HepG2 (cell line): Measurements from ENCODE around the gene HSD11B1. TPM values are rescaled to one million over a fixed set of nuclear protein-coding genes. Genes with fewer than 3 reads are reported as not detected.
A peak's percentile ranks its signal among the peaks of the same experiment; 100 is the strongest.

ENCODE experiments used
- ATAC-seq: fragments of 200-7000 bp; cut with Tn5 transposase; 3 replicates; pipeline ENCODE4 v1.9.1; 2020; ENCODE audit warnings: mild to moderate bottlenecking, moderate library complexity
- BruUV-seq: library from RNA; stranded (reverse); fragments of 400-500 nt; replicated peaks from 2 replicates; lab custom pipeline; 2021; lab: Mats Ljungman, UMichigan
- CTCF ChIA-PET: fragments of 300-600 bp; formaldehyde crosslinking; extraction: SDS; loops from one replicate; lab custom pipeline; 2021; ENCODE audit warnings: low total read pairs, inconsistent platforms, low intra/inter-chr PET ratio; lab: Yijun Ruan, JAX
- POLR2A ChIA-PET: fragments of 350-600 bp; sonication (Branson Sonifier 250); formaldehyde crosslinking; loops from one replicate; lab custom pipeline; 2020; ENCODE audit warnings: antibody characterized with exemption, inconsistent platforms; lab: Yijun Ruan, JAX
- DNase-seq: peaks from one replicate; pipeline ENCODE4 v3.0.0-alpha.2; 2015; ENCODE audit warnings: low spot score
- FAIRE-seq: peaks from 3 replicates; lab custom pipeline; 2011; peaks lifted over from hg19 to GRCh38; lab: Jason Lieb, UNC
- H2AFZ ChIP-seq: one replicate; pipeline ENCODE4 v1.6.1; 2011; ENCODE audit warnings: low read length, inconsistent platforms
- H3K27ac ChIP-seq: fragments of 300-600 bp; 3 replicates; pipeline ENCODE4 v1.8.0; 2011; ENCODE audit warnings: mixed run types, mild to moderate bottlenecking, mixed read lengths, low read length, inconsistent platforms; ENCODE audit not compliant: insufficient read depth; ENCODE audit errors: extremely low read length
- H3K27me3 ChIP-seq, 2 experiments: fragments of 200-600 bp in 1 of 2; 2 replicates in 1 of 2; 3 replicates in 1 of 2; pipeline versions ENCODE4 v1.6.0 to v1.8.0; 2011; ENCODE audit warnings: low read length in 2 of 2, mild to moderate bottlenecking in 2 of 2, moderate library complexity in 2 of 2, inconsistent platforms in 1 of 2; ENCODE audit not compliant: insufficient read depth in 2 of 2, control insufficient read depth in 1 of 2
- H3K36me3 ChIP-seq, 2 experiments: fragments of 200-600 bp in 1 of 2; replicated peaks in 1 of 2; 2 replicates in 1 of 2; 3 replicates in 1 of 2; pipeline versions ENCODE4 v1.5.1 to v1.8.0; 2011; ENCODE audit warnings: low read length in 2 of 2, inconsistent platforms in 1 of 2; ENCODE audit not compliant: insufficient read depth in 2 of 2, control insufficient read depth in 1 of 2
- H3K4me1 ChIP-seq: 2 replicates; pipeline ENCODE4 v1.5.1; 2012; ENCODE audit warnings: low read length, inconsistent platforms; ENCODE audit not compliant: insufficient read depth
- H3K4me2 ChIP-seq: 2 replicates; pipeline ENCODE4 v1.6.0; 2011; ENCODE audit warnings: low read depth, low read length, inconsistent platforms
- H3K4me3 ChIP-seq, 3 experiments: fragments of 200-600 bp in 1 of 3; sonication (generic), shearing (Covaris generic) in 1 of 3; replicated peaks in 1 of 3; 2 replicates each; pipeline ENCODE4 v1.5.1; 2011 to 2016; ENCODE audit warnings: low read length in 3 of 3, inconsistent platforms in 2 of 3, low read depth in 2 of 3, mild to moderate bottlenecking in 2 of 3, control low read depth in 1 of 3, mixed read lengths in 1 of 3; ENCODE audit not compliant: insufficient read depth in 1 of 3
- H3K79me2 ChIP-seq: one replicate; pipeline ENCODE4 v1.6.1; 2011; ENCODE audit warnings: low read length, inconsistent platforms; ENCODE audit not compliant: insufficient read depth
- H3K9ac ChIP-seq: 2 replicates; pipeline ENCODE4 v1.6.0; 2011; ENCODE audit warnings: mild to moderate bottlenecking, low read depth, low read length, inconsistent platforms; ENCODE audit not compliant: insufficient read depth
- H3K9me3 ChIP-seq: 2 replicates; pipeline ENCODE4 v1.5.1; 2012; ENCODE audit warnings: mild to moderate bottlenecking, low read length
- H4K20me1 ChIP-seq: 2 replicates; pipeline ENCODE4 v1.6.0; 2011; ENCODE audit warnings: inconsistent platforms, mild to moderate bottlenecking, low read length, moderate library complexity; ENCODE audit not compliant: insufficient read depth
- ADNP ChIP-seq: sonication (generic); formaldehyde crosslinking; IDR thresholded peaks from 2 replicates; pipeline ENCODE4 v1.4.0; 2020; ENCODE audit warnings: missing genetic modification reagents
- ATF7 ChIP-seq, 2 experiments: fragments of 450-650 bp in 1 of 2; sonication (generic) in 1 of 2; formaldehyde crosslinking in 1 of 2; IDR thresholded peaks; 2 replicates each; pipeline versions ENCODE4 v1.4.0 to v1.6.1; 2016 to 2020; ENCODE audit warnings: antibody characterized with exemption in 1 of 2, mild to moderate bottlenecking in 1 of 2, missing genetic modification reagents in 1 of 2
- CEBPB ChIP-seq: IDR thresholded peaks from 2 replicates; pipeline ENCODE4 v1.6.1; 2011; ENCODE audit warnings: low read depth, low read length, improper control_type of control experiment, borderline replicate concordance
- E2F1 ChIP-seq: sonication (generic); formaldehyde crosslinking; IDR thresholded peaks from 2 replicates; pipeline ENCODE4 v1.5.0; 2020; ENCODE audit warnings: missing genetic modification reagents
- ETV5 ChIP-seq: IDR thresholded peaks from 2 replicates; pipeline ENCODE4 v1.6.1; 2018; ENCODE audit warnings: missing biosample characterization, missing genetic modification reagents, inconsistent platforms, borderline replicate concordance
- NR2C2 ChIP-seq: sonication (generic); formaldehyde crosslinking; IDR thresholded peaks from 2 replicates; pipeline ENCODE4 v1.4.0; 2020; ENCODE audit warnings: missing genetic modification reagents, mild to moderate bottlenecking, moderate library complexity, borderline replicate concordance
- TRAFD1 ChIP-seq: sonication (generic); formaldehyde crosslinking; IDR thresholded peaks from 2 replicates; pipeline ENCODE4 v1.5.1; 2020; ENCODE audit warnings: missing genetic modification reagents, mild to moderate bottlenecking, borderline replicate concordance
- ZNF10 ChIP-seq: sonication (generic); formaldehyde crosslinking; IDR thresholded peaks from 2 replicates; pipeline ENCODE4 v1.4.0; 2020; ENCODE audit warnings: mild to moderate bottlenecking, low read depth, missing genetic modification reagents, borderline replicate concordance
- ZNF256 ChIP-seq: sonication (generic); formaldehyde crosslinking; conservative IDR thresholded peaks from 2 replicates; pipeline ENCODE4 v1.4.0; 2020; ENCODE audit warnings: missing genetic modification reagents
- ZNF350 ChIP-seq: sonication (generic); formaldehyde crosslinking; IDR thresholded peaks from 2 replicates; pipeline ENCODE4 v1.4.0; 2020; ENCODE audit warnings: mild to moderate bottlenecking, low read depth, missing genetic modification reagents, borderline replicate concordance
- ZNF496 ChIP-seq: sonication (generic); formaldehyde crosslinking; IDR thresholded peaks from 2 replicates; pipeline ENCODE4 v1.8.1; 2023; ENCODE audit warnings: mild to moderate bottlenecking, moderate library complexity, missing genetic modification reagents; ENCODE audit not compliant: insufficient replicate concordance
- ZNF773 ChIP-seq: sonication (generic); formaldehyde crosslinking; IDR thresholded peaks from 2 replicates; pipeline ENCODE4 v1.4.0; 2020; ENCODE audit warnings: missing genetic modification reagents, borderline replicate concordance
- WGBS: methylation state at CpG from one replicate; pipeline ENCODE4 v1.1.6; 2017; ENCODE audit warnings: low lambda C conversion rate; 5-methylcytosine and 5-hydroxymethylcytosine counted together
- in situ Hi-C: cut with HindIII; loops from 2 replicates; pipeline ENCODE4 v1.10.0; 2017; ENCODE audit warnings: low pct_unique_long_range_greater_than_20kb; ENCODE audit not compliant: extremely low pct_ligation_motif_present
- intact Hi-C: fragments of 100-400 bp; cut with micrococcal nuclease; formaldehyde crosslinking; loops from one replicate; pipeline ENCODE4 v1.10.0; 2022; ENCODE audit not compliant: unreplicated experiment
- polyA plus RNA-seq, 8 experiments: library from polyadenylated mRNA; depleted of rRNA in 3 of 8; stranded (reverse) in 7 of 8; unstranded in 1 of 8; fragments of >200 nt; fragmentation: Illumina TruSeq in 4 of 8; extraction: Trizol in 4 of 8; gene quantifications; 2 replicates each; pipeline versions ENCODE4 v1.2.1 to v1.2.3, GENCODE V29; 2011 to 2016; ENCODE audit warnings: low read depth in 4 of 8, missing spikeins in 1 of 8, mixed read lengths in 1 of 8; ENCODE audit not compliant: insufficient read depth in 1 of 8
- total RNA-seq, 5 experiments: library from RNA; depleted of rRNA; stranded (reverse); fragments of >200 nt; fragmentation: Illumina TruSeq; extraction: Trizol; gene quantifications; 2 replicates each; pipeline ENCODE4 v1.2.3, GENCODE V29; 2016; ENCODE audit warnings: low read depth in 1 of 5

The HSD11B1 gene
- total and polyA plus RNA-seq, 2 of the 13 experiments (the other 11 are each of a cell fraction or from before 2014, with no cell fraction given), result not detected

GRCh38 chr1:209746451-209747165, 42.0 kb downstream of the HSD11B1 start:
- TF ChIP-seq ZNF496 (CRISPR knock-in tag), result no peak
- peak; percentile 51; the same call in 1 of the 2 replicates for TF ChIP-seq CEBPB
- TF ChIP-seq NR2C2 (CRISPR knock-in tag), result no peak
- TF ChIP-seq ATF7 (IDR thresholded peaks at IDR 0.05), result 0 out of 2 replicates have a peak, but pooled peaks have one; percentile 16
- no peak for TF ChIP-seq ATF7 (CRISPR knock-in tag; IDR thresholded peaks at IDR 0.05)
- TF ChIP-seq, all 625 proteins: peak for 2
- DNase-seq, result no peak
- H3K4me2 ChIP-seq, result no peak overlapping the region
- ChIA-PET POLR2A (no interaction called here), CTCF (no interaction called here)
- no peaks in the 10 kb centered on the region for H3K79me2 ChIP-seq
- no peak overlapping the region for H3K27ac ChIP-seq
- no TSS peak for BruUV-seq
- intact Hi-C loops, result loop anchor here (5.0 kb wide), 2 partner anchors 76 to 169 kb away; no protein-coding TSS in a partner anchor
- 16% methylated on average over 4 of the region's 4 CpGs for WGBS
- no peak overlapping the region for H2AFZ ChIP-seq
- in situ Hi-C loops, result no loop called here
- no peak for ATAC-seq
- no peak overlapping the region for H3K9ac ChIP-seq
- peaks cover 9% of the 10 kb centered on the region for H3K4me1 ChIP-seq
- no peaks in the 10 kb centered on the region; a peak in 2 of 5 replicates for H3K27me3 ChIP-seq
- H3K9me3 ChIP-seq, result no peaks in the 10 kb centered on the region
- no peaks in the 10 kb centered on the region for H3K36me3 ChIP-seq
- H3K4me3 ChIP-seq, result no peak overlapping the region
- no peak for FAIRE-seq
- H4K20me1 ChIP-seq, result no peaks in the 10 kb centered on the region

- Histone ChIP-seq H3K27me3 (no peaks in the 10 kb centered on the region; a peak in 1 of 5 replicates), H4K20me1 (no peaks in the 10 kb centered on the region), H3K36me3 (no peaks in the 10 kb centered on the region), H3K4me3 (peak overlapping the region in 1 of 3 experiments; percentile 24; a peak in 1 of 6 replicates), H3K79me2 (no peaks in the 10 kb centered on the region), H3K4me1 (peaks cover 9% of the 10 kb centered on the region), H3K9me3 (no peaks in the 10 kb centered on the region), H2AFZ (no peak overlapping the region), H3K9ac (no peak overlapping the region), H3K4me2 (peak overlapping the region; percentile 58), H3K27ac (no peak overlapping the region)
- ATAC-seq (peak; percentile 100), FAIRE-seq (peak; percentile 85), DNase-seq (peak; percentile 89)
- in situ Hi-C loops, result no loop called here
- CTCF ChIA-PET, result interaction anchor here (1.3 kb wide), 1 partner anchor 170 kb away, joined by 7 read pairs; no protein-coding TSS in a partner anchor
- BruUV-seq, result no TSS peak
- POLR2A ChIA-PET, result interaction anchor here (0.6 kb wide), 1 partner anchor 37 kb away, joined by 4 read pairs; the partner anchor contains the start of gene C1orf74
- WGBS, result 5% methylated on average over 11 of the region's 37 CpGs
- intact Hi-C loops, result loop anchor here (1.0 to 5.0 kb wide), 3 partner anchors 22 to 170 kb away; no protein-coding TSS in a partner anchor
- TF ChIP-seq ZNF10 (no peak), ETV5 (CRISPR knock-in tag) (peak; percentile 21; the same call in 1 of the 2 replicates), ZNF773 (no peak), E2F1 (CRISPR knock-in tag) (no peak), ADNP (CRISPR knock-in tag) (no peak), TRAFD1 (no peak), ZNF256 (CRISPR knock-in tag) (no peak), ZNF350 (CRISPR knock-in tag) (peak; percentile 83; the same call in 1 of the 2 replicates)
Measured at GRCh38 chr1:209747580-209748262, 43.1 kb downstream of the HSD11B1 start.
